ENCODE results near the gene SPN. TPM values are rescaled to one million over a fixed set of nuclear protein-coding genes. Genes with fewer than 3 reads are reported as not detected.
A peak's percentile ranks its signal among the peaks of the same experiment; 100 is the strongest.
"Not testable (repeated sequence)": the region's sequence is repeated elsewhere in the genome, so short reads cannot be mapped to it uniquely, and the experiment has no call there.

Gene SPN
- 1.3 TPM for total RNA-seq (2021; ENCODE audit: unreplicated experiment)
- polyA plus RNA-seq (2012; ENCODE audit: insufficient read length): 0.17 TPM
- Bru-seq, nascent RNA: percentile 17 among the genes with signal in this experiment
- BruChase-seq, experiment 1, labeled RNA remaining after a 2-hour chase: percentile 24 among the genes with signal in this experiment
- BruChase-seq, experiment 2, labeled RNA remaining after a 6-hour chase: percentile 41 among the genes with signal in this experiment
- long read RNA-seq, partial matches to known transcripts: 0 of 1 reads
- long read RNA-seq, other reads (novel, unspliced or antisense): 0 of 1 reads

GRCh38 chr16:29663016-29663806, at the start of gene SPN:
Gene SPN, plus strand, starts transcription at chr16:29663247. Its CDS starts 482 bp downstream, at chr16:29663729.
- H3K4me3 ChIP-seq (ENCODE audit: low read depth in 2 of 2, low read length in 2 of 2): no peak within 1 kb of the TSS
- intact Hi-C loops (cut with micrococcal nuclease; ENCODE audit: unreplicated experiment): no loop called here
- no peaks in the 10 kb centered on the region for H3K27me3 ChIP-seq (ENCODE audit: control insufficient read depth, insufficient read depth, low read length)
- no peaks in the 10 kb centered on the region for H3K9me3 ChIP-seq (ENCODE audit: control insufficient read depth, insufficient read depth, low read depth, low read length)
- ATAC-seq (no peak), DNase-seq (ENCODE audit: low read depth, low spot score) (no peak)
- H3K4me1 ChIP-seq (ENCODE audit: control insufficient read depth, insufficient read depth, low read length): peaks cover 2% of the 10 kb centered on the region; the same call in 1 of the 2 replicates
- no TSS peak for BruUV-seq (replicated peaks)
- no peak for TF ChIP-seq SIN3A (IDR thresholded peaks at IDR 0.05; ENCODE audit: borderline replicate concordance, insufficient read depth, low read depth, low read length)
- no peak for TF ChIP-seq POLR2AphosphoS5 (IDR thresholded peaks at IDR 0.05; ENCODE audit: low read depth, low read length)
- TF ChIP-seq, protein P1, sequence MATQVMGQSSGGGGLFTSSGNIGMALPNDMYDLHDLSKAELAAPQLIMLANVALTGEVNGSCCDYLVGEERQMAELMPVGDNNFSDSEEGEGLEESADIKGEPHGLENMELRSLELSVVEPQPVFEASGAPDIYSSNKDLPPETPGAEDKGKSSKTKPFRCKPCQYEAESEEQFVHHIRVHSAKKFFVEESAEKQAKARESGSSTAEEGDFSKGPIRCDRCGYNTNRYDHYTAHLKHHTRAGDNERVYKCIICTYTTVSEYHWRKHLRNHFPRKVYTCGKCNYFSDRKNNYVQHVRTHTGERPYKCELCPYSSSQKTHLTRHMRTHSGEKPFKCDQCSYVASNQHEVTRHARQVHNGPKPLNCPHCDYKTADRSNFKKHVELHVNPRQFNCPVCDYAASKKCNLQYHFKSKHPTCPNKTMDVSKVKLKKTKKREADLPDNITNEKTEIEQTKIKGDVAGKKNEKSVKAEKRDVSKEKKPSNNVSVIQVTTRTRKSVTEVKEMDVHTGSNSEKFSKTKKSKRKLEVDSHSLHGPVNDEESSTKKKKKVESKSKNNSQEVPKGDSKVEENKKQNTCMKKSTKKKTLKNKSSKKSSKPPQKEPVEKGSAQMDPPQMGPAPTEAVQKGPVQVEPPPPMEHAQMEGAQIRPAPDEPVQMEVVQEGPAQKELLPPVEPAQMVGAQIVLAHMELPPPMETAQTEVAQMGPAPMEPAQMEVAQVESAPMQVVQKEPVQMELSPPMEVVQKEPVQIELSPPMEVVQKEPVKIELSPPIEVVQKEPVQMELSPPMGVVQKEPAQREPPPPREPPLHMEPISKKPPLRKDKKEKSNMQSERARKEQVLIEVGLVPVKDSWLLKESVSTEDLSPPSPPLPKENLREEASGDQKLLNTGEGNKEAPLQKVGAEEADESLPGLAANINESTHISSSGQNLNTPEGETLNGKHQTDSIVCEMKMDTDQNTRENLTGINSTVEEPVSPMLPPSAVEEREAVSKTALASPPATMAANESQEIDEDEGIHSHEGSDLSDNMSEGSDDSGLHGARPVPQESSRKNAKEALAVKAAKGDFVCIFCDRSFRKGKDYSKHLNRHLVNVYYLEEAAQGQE (IDR thresholded peaks at IDR 0.05; ENCODE audit: insufficient read depth in 1 of 2, low read depth in 2 of 2, low read length in 1 of 2): no peak
- TF ChIP-seq CTCF (IDR thresholded peaks at IDR 0.05): no peak
- no peak for TF ChIP-seq TCF7L2 (IDR thresholded peaks at IDR 0.05; ENCODE audit: low read depth, low read length)
- ChIA-PET POLR2A (no interaction called here), CTCF (no interaction called here)
- in situ Hi-C loops (cut with HindIII; ENCODE audit: low pct_unique_long_range_greater_than_20kb, low sequenced_read_pairs): no loop called here
- H3K36me3 ChIP-seq (ENCODE audit: control insufficient read depth, insufficient read depth, low read length): no peaks in the 10 kb centered on the region
- H3K27ac ChIP-seq (ENCODE audit: low read length): no peak within 1 kb of the TSS

DNA sequence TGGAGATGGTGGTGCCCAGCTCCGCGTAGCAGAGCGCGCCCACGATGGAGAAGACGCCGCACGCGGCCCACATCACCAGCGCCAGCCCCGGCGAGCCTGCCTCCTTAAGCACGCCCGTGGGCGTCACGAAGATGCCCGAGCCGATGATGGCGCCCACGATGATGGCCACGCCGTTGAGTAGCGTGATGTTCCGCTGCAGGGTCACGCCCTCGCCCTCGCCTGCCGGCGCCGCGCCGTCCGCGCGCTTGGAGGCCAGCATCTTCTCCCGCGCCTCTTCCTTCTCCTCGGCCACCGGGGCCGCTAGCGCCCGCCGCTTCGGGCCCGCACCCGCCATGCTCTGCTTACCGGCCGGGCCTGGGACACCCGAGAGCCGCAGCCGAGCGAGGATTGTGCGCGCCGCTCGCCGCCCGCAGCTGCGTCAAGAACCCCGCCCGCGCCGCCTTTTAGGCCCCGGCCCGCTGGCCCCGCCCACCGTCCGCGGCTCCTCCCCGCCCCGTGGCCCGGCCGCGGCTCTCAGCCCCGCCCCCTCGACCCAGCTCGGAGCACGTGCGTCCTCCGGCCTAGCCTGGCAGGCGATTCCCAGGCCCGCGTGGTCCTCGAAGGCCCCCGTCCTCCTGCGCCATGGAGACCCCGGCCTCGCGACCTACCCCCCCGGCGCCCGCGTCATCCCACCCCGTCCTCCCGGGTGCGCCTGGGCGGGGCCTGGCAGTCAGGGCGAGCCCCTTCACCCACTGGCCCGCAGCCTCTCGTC, 49.6 kb upstream of the SPN start:
- peak; percentile 80 for ATAC-seq
- H3K36me3 ChIP-seq (ENCODE audit: control insufficient read depth, insufficient read depth, low read length); CTCF ChIA-PET; DNase-seq (ENCODE audit: low read depth, low spot score); H3K9me3 ChIP-seq (ENCODE audit: control insufficient read depth, insufficient read depth, low read depth, low read length); H3K27me3 ChIP-seq (ENCODE audit: control insufficient read depth, insufficient read depth, low read length); intact Hi-C loops (cut with micrococcal nuclease; ENCODE audit: unreplicated experiment); BruUV-seq (replicated peaks); in situ Hi-C loops (cut with HindIII; ENCODE audit: low pct_unique_long_range_greater_than_20kb, low sequenced_read_pairs); H3K4me1 ChIP-seq (ENCODE audit: control insufficient read depth, insufficient read depth, low read length): not testable (repeated sequence)
- Histone ChIP-seq H3K4me3 (ENCODE audit: low read depth in 2 of 2, low read length in 2 of 2) (peak overlapping the region; percentile 65 to 67), H3K27ac (ENCODE audit: low read length) (peak overlapping the region; percentile 65; the same call in 1 of the 2 replicates)
- TF ChIP-seq SIN3A (IDR thresholded peaks at IDR 0.05; ENCODE audit: borderline replicate concordance, insufficient read depth, low read depth, low read length) (peak; percentile 40; the same call in 1 of the 2 replicates), POLR2AphosphoS5 (IDR thresholded peaks at IDR 0.05; ENCODE audit: low read depth, low read length) (peak; percentile 92)
- POLR2A ChIA-PET: interaction anchor here (0.7 kb wide), 1 partner anchor 125 kb away, joined by 12 read pairs; no protein-coding TSS in a partner anchor
